Stimulated activated naive CD4-positive, alpha-beta T cell (primary cell): Measurements from ENCODE around the gene KRT5.
"Not testable (repeated sequence)": the region's sequence is repeated elsewhere in the genome, so short reads cannot be mapped to it uniquely, and the experiment has no call there.

Experiments
- DNase-seq, 6 experiments: peaks; one replicate each; lab custom pipeline; 2025; lab: John Stamatoyannopoulos, UW

The KRT5 gene

GRCh38 chr12:52494100-52494499 is 26.1 kb downstream of the KRT5 start:
- DNase-seq = no peak

- no peak for DNase-seq
These were observed 27.0 kb downstream of the KRT5 start, which contains the start of gene KRT6A for GRCh38 chr12:52493172-52493571. Gene KRT6A, minus strand, starts transcription at chr12:52493257. Its CDS starts 69 bp downstream, at chr12:52493188.

DNA sequence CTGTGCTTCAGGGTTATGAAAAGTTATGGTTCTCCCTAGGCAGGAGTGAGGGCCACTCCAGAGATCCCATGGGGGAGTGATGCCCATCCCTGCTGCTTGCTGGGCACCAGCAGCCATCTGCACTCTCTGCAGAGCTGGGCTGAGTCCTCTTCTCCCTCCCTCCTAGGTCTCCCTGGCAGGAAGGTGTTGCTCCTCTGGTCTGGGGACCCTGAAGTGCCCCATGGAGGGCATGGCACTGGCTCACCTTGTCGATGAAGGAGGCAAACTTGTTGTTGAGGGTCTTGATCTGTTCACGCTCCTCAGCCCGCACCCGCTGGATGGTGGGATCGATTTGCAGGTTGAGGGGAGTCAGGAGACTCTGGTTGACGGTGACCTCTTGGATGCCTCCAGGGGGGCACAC is 27.8 kb downstream of the KRT5 start:
- DNase-seq = not testable (repeated sequence)

DNA sequence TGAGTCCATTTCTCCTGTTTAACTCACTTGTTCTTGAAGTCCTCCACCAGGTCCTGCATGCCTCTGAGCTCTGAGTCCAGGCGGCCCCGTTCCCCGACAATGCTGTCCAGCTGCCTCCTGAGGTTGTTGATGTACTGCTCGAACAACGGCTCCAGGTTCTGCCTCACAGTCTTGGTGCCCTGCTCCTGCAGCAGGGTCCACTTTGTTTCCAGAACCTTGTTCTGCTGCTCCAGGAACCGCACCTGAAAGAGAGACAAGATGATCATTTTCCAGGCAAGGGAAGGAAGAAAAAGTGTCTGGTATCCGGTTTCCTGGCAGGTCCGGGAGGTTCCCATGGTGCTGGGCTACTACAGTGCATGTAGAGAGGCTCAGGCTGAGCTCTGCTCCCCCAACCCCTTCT is 28.7 kb downstream of the KRT5 start:
- not testable (repeated sequence) for DNase-seq

DNA sequence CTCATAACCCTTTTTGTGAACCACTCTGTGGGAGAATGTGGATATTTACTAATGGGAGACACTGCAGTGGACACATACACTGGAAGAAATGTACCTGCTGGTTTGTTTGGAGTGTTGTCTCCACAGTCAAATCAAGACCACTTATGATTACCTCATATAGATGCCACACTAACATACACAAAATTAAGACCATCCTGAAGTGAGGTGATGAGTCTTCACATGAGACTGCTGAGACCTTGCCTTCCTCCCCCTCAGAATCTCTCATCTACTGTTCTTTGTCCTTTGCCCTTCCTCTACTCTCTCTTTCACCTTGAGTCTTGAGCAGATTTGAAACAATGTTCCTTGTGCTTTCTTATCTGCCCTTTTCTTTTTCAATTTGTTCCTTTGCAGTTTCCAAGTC is 31.5 kb downstream of the KRT5 start:
- DNase-seq = no peak

GRCh38 chr12:52487744-52488443 is 32.3 kb downstream of the KRT5 start:
- DNase-seq = not testable (repeated sequence)

- no peak for DNase-seq
These were observed 33.0 kb downstream of the KRT5 start for GRCh38 chr12:52487211-52487610.

GRCh38 chr12:52486166-52487105 is 33.8 kb downstream of the KRT5 start:
- DNase-seq = no peak

DNA sequence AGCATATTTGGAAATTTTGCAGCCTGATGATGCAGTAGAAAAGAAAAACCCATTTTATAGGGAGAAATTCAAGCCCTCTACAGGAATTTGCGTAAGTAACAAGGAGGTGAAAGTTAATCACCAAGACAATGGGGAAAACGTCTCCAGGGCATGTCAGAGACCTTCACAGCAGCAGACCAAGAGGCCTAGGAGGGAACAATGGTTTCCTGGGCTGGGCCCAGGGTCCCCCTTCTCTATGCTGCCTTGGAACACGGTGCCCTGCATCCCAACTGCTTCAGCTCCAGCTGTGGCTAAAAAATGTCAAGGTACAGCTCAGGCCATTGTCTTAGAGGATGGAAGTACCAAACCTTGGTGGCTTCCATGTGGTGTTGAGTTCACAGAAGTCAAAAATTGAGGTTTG is 40.1 kb downstream of the KRT5 start:
- no peak for DNase-seq

GRCh38 chr12:52477651-52478050 is 42.5 kb downstream of the KRT5 start:
- DNase-seq = no peak

- DNase-seq = no peak
These were observed 46.0 kb downstream of the KRT5 start for GRCh38 chr12:52474212-52474611.

GRCh38 chr12:52473768-52474167 is 46.4 kb downstream of the KRT5 start, which contains the start of gene KRT6C:
Gene KRT6C, minus strand, starts transcription at chr12:52473805. Its CDS starts 68 bp downstream, at chr12:52473737.
- DNase-seq = no peak

DNA sequence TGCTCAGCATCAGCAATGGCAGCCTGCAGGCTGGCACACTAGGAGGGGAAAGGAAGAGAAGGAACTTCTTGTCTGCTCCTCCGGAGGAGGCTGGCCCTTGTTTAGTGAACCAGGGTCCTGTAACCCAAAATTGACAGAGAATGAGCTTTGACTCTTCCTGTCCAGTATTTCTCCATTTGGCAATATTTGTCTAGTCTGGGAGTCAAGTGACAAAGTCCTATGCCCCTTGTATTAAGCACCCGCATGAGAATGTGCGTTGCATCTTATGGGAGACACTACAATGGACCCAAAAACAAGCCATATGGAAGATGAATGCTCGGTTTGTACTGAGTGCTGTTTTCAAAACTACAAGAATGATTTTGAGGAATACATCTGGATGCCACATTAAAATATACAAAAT is 50.3 kb downstream of the KRT5 start:
- no peak for DNase-seq

GRCh38 chr12:52464897-52465296 is 55.3 kb downstream of the KRT5 start:
- DNase-seq = no peak
